K562 (cell line): ENCODE measurements around the gene EXOG. TPM values are rescaled to one million over a fixed set of nuclear protein-coding genes. Genes with fewer than 3 reads are reported as not detected.
A peak's percentile ranks its signal among the peaks of the same experiment; 100 is the strongest.

Experiments
- ATAC-seq: fragments of 200-7000 bp; cut with Tn5 transposase; 3 replicates; pipeline ENCODE4 v1.9.1; 2020; ENCODE audit warnings: moderate library complexity
- BruUV-seq: library from RNA; stranded (reverse); fragments of 400-500 nt; replicated peaks from 2 replicates; lab custom pipeline; 2021; lab: Mats Ljungman, UMichigan
- CTCF ChIA-PET: fragments of 300-600 bp; formaldehyde crosslinking; extraction: SDS; loops from one replicate; lab custom pipeline; 2021; ENCODE audit warnings: low intra/inter-chr PET ratio; lab: Yijun Ruan, JAX
- POLR2A ChIA-PET: fragments of 300-600, 350-650 bp; sonication (Branson Sonifier 250); formaldehyde crosslinking; extraction: SDS; loops from one replicate; lab custom pipeline; 2021; ENCODE audit warnings: antibody characterized with exemption, inconsistent platforms; lab: Yijun Ruan, JAX
- DNase-seq, 4 experiments: peaks; one replicate each; pipeline versions ENCODE4 v3.0.0 to v3.0.0-alpha.2; 2011 to 2018; ENCODE audit warnings: low spot score in 3 of 4, mixed read lengths in 3 of 4; ENCODE audit errors: extremely low read depth in 1 of 4
- FAIRE-seq: peaks from 2 replicates; lab custom pipeline; 2011; peaks lifted over from hg19 to GRCh38; lab: Jason Lieb, UNC
- H2AFZ ChIP-seq: 2 replicates; pipeline ENCODE4 v1.6.0; 2011; ENCODE audit warnings: low read depth, low read length, control low read depth, inconsistent platforms
- H3K27ac ChIP-seq: fragments of 200-600 bp; 3 replicates; pipeline ENCODE4 v1.8.0; 2011; ENCODE audit warnings: low read depth, mild to moderate bottlenecking, control low read depth, inconsistent platforms, low read length, moderate library complexity, mixed read lengths; ENCODE audit errors: extremely low read depth
- H3K27me3 ChIP-seq, 2 experiments: fragments of 300-600 bp in 1 of 2; 2 replicates in 1 of 2; 3 replicates in 1 of 2; pipeline versions ENCODE4 v1.6.0 to v1.8.0; 2011; ENCODE audit warnings: inconsistent platforms in 2 of 2, low read length in 2 of 2, mild to moderate bottlenecking in 1 of 2, mixed read lengths in 1 of 2, moderate library complexity in 1 of 2; ENCODE audit not compliant: control insufficient read depth in 2 of 2, insufficient read depth in 2 of 2
- H3K36me3 ChIP-seq: fragments of 300-600 bp; 3 replicates; pipeline ENCODE4 v1.8.0; 2011; ENCODE audit warnings: mild to moderate bottlenecking, low read length, inconsistent platforms; ENCODE audit not compliant: control insufficient read depth, insufficient read depth
- H3K4me1 ChIP-seq, 2 experiments: fragments of 200-600 bp in 1 of 2; replicated peaks in 1 of 2; 2 replicates in 1 of 2; 3 replicates in 1 of 2; pipeline versions ENCODE4 v1.5.1 to v1.8.0; 2011; ENCODE audit warnings: inconsistent platforms in 2 of 2, low read length in 2 of 2, mild to moderate bottlenecking in 1 of 2, mixed read lengths in 1 of 2, moderate library complexity in 1 of 2; ENCODE audit not compliant: control insufficient read depth in 2 of 2, insufficient read depth in 2 of 2
- H3K4me2 ChIP-seq: 2 replicates; pipeline ENCODE4 v1.6.1; 2011; ENCODE audit warnings: low read length, control low read depth, inconsistent platforms, mixed read lengths; ENCODE audit not compliant: insufficient read depth
- H3K4me3 ChIP-seq: fragments of 200-600 bp; sonication (generic), shearing (Covaris generic); 2 replicates; pipeline ENCODE4 v1.5.1; 2016; ENCODE audit warnings: control low read depth, inconsistent platforms
- H3K79me2 ChIP-seq: fragments of 200-600 bp; 3 replicates; pipeline ENCODE4 v1.8.0; 2011; ENCODE audit warnings: low read length, inconsistent platforms; ENCODE audit not compliant: control insufficient read depth, insufficient read depth
- H3K9ac ChIP-seq, 2 experiments: 2 replicates each; pipeline versions ENCODE4 v1.6.0 to v1.6.1; 2011; ENCODE audit warnings: low read depth in 2 of 2, low read length in 2 of 2, control low read depth in 1 of 2, inconsistent platforms in 1 of 2, mild to moderate bottlenecking in 1 of 2, mixed read lengths in 1 of 2; ENCODE audit not compliant: insufficient read depth in 1 of 2
- H3K9me1 ChIP-seq: one replicate; pipeline ENCODE4 v1.6.0; 2011; ENCODE audit warnings: inconsistent platforms, mild to moderate bottlenecking, low read length, moderate library complexity; ENCODE audit not compliant: control insufficient read depth, insufficient read depth
- H3K9me3 ChIP-seq: replicated peaks from 2 replicates; pipeline ENCODE4 v1.5.1; 2011; ENCODE audit warnings: low read depth, low read length, inconsistent platforms; ENCODE audit not compliant: control insufficient read depth, insufficient read depth
- H4K20me1 ChIP-seq: replicated peaks from 2 replicates; pipeline ENCODE4 v1.6.1; 2011; ENCODE audit warnings: low read length, inconsistent platforms, mixed read lengths; ENCODE audit not compliant: control insufficient read depth, insufficient read depth
- ATF6 ChIP-seq: sonication (generic); formaldehyde crosslinking; IDR thresholded peaks from 2 replicates; pipeline ENCODE4 v1.4.0; 2020; ENCODE audit warnings: mild to moderate bottlenecking, missing genetic modification reagents
- FOXJ3 ChIP-seq: sonication (generic); formaldehyde crosslinking; IDR thresholded peaks from 2 replicates; pipeline ENCODE4 v1.4.0; 2020; ENCODE audit warnings: mild to moderate bottlenecking, missing genetic modification reagents
- KDM1A ChIP-seq, 2 experiments: fragments of 450-650 bp; IDR thresholded peaks; 2 replicates each; pipeline ENCODE4 v1.6.1; 2016; ENCODE audit warnings: mild to moderate bottlenecking in 2 of 2
- NCOA4 ChIP-seq: fragments of 450-650 bp; IDR thresholded peaks from 2 replicates; pipeline ENCODE4 v1.6.1; 2018; ENCODE audit warnings: mild to moderate bottlenecking; ENCODE audit not compliant: partially characterized antibody
- WGBS: fragments of 100-300 bp; shearing (Covaris generic); methylation state at CpG from one replicate; pipeline ENCODE4 v1.1.6; 2016; ENCODE audit warnings: low coverage, mixed read lengths; ENCODE audit not compliant: insufficient coverage; ENCODE audit errors: missing lambda C conversion rate; 5-methylcytosine and 5-hydroxymethylcytosine counted together
- in situ Hi-C: fragments of 300-500 bp; cut with MboI; formaldehyde crosslinking; loops from 4 replicates; pipeline ENCODE4 v1.15.0; 2018; ENCODE audit warnings: inconsistent platforms, mixed read lengths
- intact Hi-C: fragments of 100-400 bp; cut with micrococcal nuclease; formaldehyde crosslinking; loops from 2 replicates; pipeline ENCODE4 v1.14.2; 2022
- polyA plus RNA-seq, 8 experiments: library from polyadenylated mRNA; depleted of rRNA in 4 of 8; stranded (reverse) in 5 of 8; unstranded in 3 of 8; fragments of >200 nt; fragmentation: Nextera tagmentation in 2 of 8; fragmentation: Illumina TruSeq in 1 of 8; extraction: Ambion mirVana in 2 of 8; extraction: Trizol in 1 of 8; gene quantifications; 2 replicates each; pipeline versions ENCODE4 v1.2.1 to v1.2.3, GENCODE V29; 2011 to 2014; ENCODE audit warnings: inconsistent platforms in 1 of 8, missing spikeins in 1 of 8
- total RNA-seq, 7 experiments: library from RNA; depleted of rRNA in 6 of 7; stranded (reverse); fragments of >200 nt in 6 of 7; fragmentation: Illumina TruSeq in 2 of 7; extraction: Trizol in 2 of 7; gene quantifications; 2 replicates each; pipeline versions ENCODE4 v1.2.1 to v1.2.3, GENCODE V29; 2011 to 2021; ENCODE audit warnings: low replicate concordance in 1 of 7

EXOG gene
- total and polyA plus RNA-seq, 9 of the 15 experiments (the other 6 are each of a cell fraction or from before 2014, with no cell fraction given): 10.8 to 21.7 (median 14.8) TPM

GRCh38 chr3:38538773-38539353, 42.7 kb downstream of the EXOG start:
- 0 out of 4 replicates have a peak overlapping the region, but pooled peaks of 1 of the 2 experiments have one; percentile 5 for H3K9ac ChIP-seq
- peaks cover 5% of the 10 kb centered on the region; the same call in 1 of the 2 replicates for H4K20me1 ChIP-seq
- H3K79me2 ChIP-seq: no peaks in the 10 kb centered on the region
- no peak for FAIRE-seq
- in situ Hi-C loops: no loop called here
- no peak overlapping the region for H2AFZ ChIP-seq
- H3K4me3 ChIP-seq: no peak overlapping the region
- no peak overlapping the region for H3K27ac ChIP-seq
- peaks cover 14 to 34% of the 10 kb centered on the region in 2 experiments; a peak in 4 of 5 replicates for H3K27me3 ChIP-seq
- peaks cover under 1 to 8% of the 10 kb centered on the region in 2 experiments; a peak in 2 of 5 replicates for H3K4me1 ChIP-seq
- ChIA-PET CTCF (no interaction called here), POLR2A (interaction anchor here (0.8 to 1.3 kb wide), 5 partner anchors 15 to 26 kb away, joined by 3 to 4 read pairs (median 3); no protein-coding TSS in a partner anchor)
- WGBS: 5% methylated on average over 8 of the region's 8 CpGs
- no peak for TF ChIP-seq NCOA4
- TF ChIP-seq FOXJ3 (CRISPR knock-in tag): no peak
- no peak for TF ChIP-seq ATF6 (CRISPR knock-in tag)
- TF ChIP-seq KDM1A (IDR thresholded peaks at IDR 0.05): no peak
- H3K9me1 ChIP-seq: no peaks in the 10 kb centered on the region
- no peaks in the 10 kb centered on the region for H3K36me3 ChIP-seq
- BruUV-seq: no TSS peak
- intact Hi-C loops: no loop called here
- H3K9me3 ChIP-seq: no peaks in the 10 kb centered on the region
- no peak; the same call in 1 of the 3 replicates for ATAC-seq
- H3K4me2 ChIP-seq: no peak overlapping the region
- no peak for DNase-seq
